SIG-M5 treated with dmso at 0.1 percent for 504 hours (cell line): ENCODE results near the gene RBM23.
"Not testable (repeated sequence)": the region's sequence is repeated elsewhere in the genome, so short reads cannot be mapped to it uniquely, and the experiment has no call there.

ENCODE experiments used
- DNase-seq: peaks from one replicate; lab custom pipeline; 2025; ENCODE audit not compliant: unreplicated experiment; lab: John Stamatoyannopoulos, UW

Gene RBM23

GRCh38 chr14:22918804-22919600 is at the start of gene RBM23:
TSS of gene RBM23 (minus strand) at chr14:22919149.
- DNase-seq, result peak; percentile 100

GRCh38 chr14:22966783-22967269 is 47.9 kb upstream of the RBM23 start:
- no peak for DNase-seq

GRCh38 chr14:22965916-22966782 is 47.2 kb upstream of the RBM23 start:
- not testable (repeated sequence) for DNase-seq

GRCh38 chr14:22962061-22962676 is 43.2 kb upstream of the RBM23 start:
- DNase-seq, result no peak

GRCh38 chr14:22955702-22956569 is 37.0 kb upstream of the RBM23 start:
- DNase-seq, result no peak

- no peak for DNase-seq
These were observed 33.5 kb upstream of the RBM23 start for GRCh38 chr14:22952418-22952817.

GRCh38 chr14:22951795-22952194 is 32.8 kb upstream of the RBM23 start:
- peak; percentile 38 for DNase-seq

GRCh38 chr14:22945642-22946041 is 26.7 kb upstream of the RBM23 start:
- DNase-seq, result no peak

- DNase-seq, result no peak
These were observed 20.7 kb upstream of the RBM23 start for GRCh38 chr14:22939684-22940083.

GRCh38 chr14:22935156-22935555 is 16.2 kb upstream of the RBM23 start:
- DNase-seq, result no peak

GRCh38 chr14:22932146-22932545 is 13.2 kb upstream of the RBM23 start:
- DNase-seq, result no peak

GRCh38 chr14:22929961-22930364 is 11.0 kb upstream of the RBM23 start:
- no peak for DNase-seq

GRCh38 chr14:22929104-22929960 is 10.4 kb upstream of the RBM23 start, which contains the start of gene PRMT5:
TSS of gene PRMT5 (minus strand) at chr14:22929376. CDS start at chr14:22929361, 15 bp downstream.
- DNase-seq, result peak; percentile 99

- no peak for DNase-seq
These were observed 9.5 kb upstream of the RBM23 start for GRCh38 chr14:22928237-22929103.

- DNase-seq, result no peak
These were observed 7.4 kb upstream of the RBM23 start for GRCh38 chr14:22926316-22926715.

- DNase-seq, result no peak
These were observed 6.6 kb upstream of the RBM23 start for GRCh38 chr14:22925513-22925912.

GRCh38 chr14:22923746-22924145 is 4.8 kb upstream of the RBM23 start:
- no peak for DNase-seq

- no peak for DNase-seq
These were observed 3.3 kb upstream of the RBM23 start for GRCh38 chr14:22922294-22922693.
